Measurements from ENCODE around the gene CUTC. TPM values are rescaled to one million over a fixed set of nuclear protein-coding genes. Genes with fewer than 3 reads are reported as not detected.

The CUTC gene
- total RNA-seq, 1 experiment from 2014 or later = 21.6 TPM

- H2BK15ac ChIP-seq (ENCODE audit: low read depth, low read length) = no peak overlapping the region
- Mint-ChIP-seq H3K4me3 (no peak overlapping the region), H3K27me3 (ENCODE audit: low read depth) (no peaks in the 10 kb centered on the region), H3K9me3 (no peaks in the 10 kb centered on the region), H3K36me3 (ENCODE audit: insufficient read depth in 1 of 3, low read depth in 3 of 3) (peaks cover 0 to 18% (median 0%) of the 10 kb centered on the region in 3 experiments; a peak in 3 of 7 replicates), H3K4me1 (no peaks in the 10 kb centered on the region), H3K27ac (no peak overlapping the region)
- no peak overlapping the region for H3K18ac ChIP-seq (ENCODE audit: insufficient read length, low read depth, low read length)
- H3K9ac ChIP-seq (ENCODE audit: extremely low read depth, insufficient read length, low read length) = no peak overlapping the region
- H3K79me2 ChIP-seq (ENCODE audit: insufficient read depth, low read length) = no peaks in the 10 kb centered on the region
- no peak overlapping the region for H2BK120ac ChIP-seq (ENCODE audit: low read depth, low read length, poor library complexity, severe bottlenecking)
- no peak overlapping the region for H3K14ac ChIP-seq (ENCODE audit: insufficient read depth, low read length)
- no CpG with 5 or more reads among the region's 1 CpG for WGBS (ENCODE audit: extremely low coverage, insufficient read length, low lambda C conversion rate)
- no peaks in the 10 kb centered on the region for H3K79me1 ChIP-seq (ENCODE audit: insufficient read depth, low read depth, low read length, poor library complexity, severe bottlenecking)
- no peak overlapping the region for H3K27ac ChIP-seq (ENCODE audit: insufficient read length, low read depth, low read length)
- no peak overlapping the region for H4K5ac ChIP-seq (ENCODE audit: insufficient read length, low read depth, low read length)
- H4K91ac ChIP-seq (ENCODE audit: insufficient read length, low read depth, low read length) = no peak overlapping the region
- no peak overlapping the region for H3K23ac ChIP-seq (ENCODE audit: insufficient read length, low read depth, low read length)
- H2AK5ac ChIP-seq (ENCODE audit: insufficient read length, low read length) = no peak overlapping the region
- no peak overlapping the region for H2BK5ac ChIP-seq (ENCODE audit: insufficient read length, low read length)
- H3K4me2 ChIP-seq (ENCODE audit: insufficient read depth, insufficient read length, low read length) = no peak overlapping the region
- TF ChIP-seq, protein P1, sequence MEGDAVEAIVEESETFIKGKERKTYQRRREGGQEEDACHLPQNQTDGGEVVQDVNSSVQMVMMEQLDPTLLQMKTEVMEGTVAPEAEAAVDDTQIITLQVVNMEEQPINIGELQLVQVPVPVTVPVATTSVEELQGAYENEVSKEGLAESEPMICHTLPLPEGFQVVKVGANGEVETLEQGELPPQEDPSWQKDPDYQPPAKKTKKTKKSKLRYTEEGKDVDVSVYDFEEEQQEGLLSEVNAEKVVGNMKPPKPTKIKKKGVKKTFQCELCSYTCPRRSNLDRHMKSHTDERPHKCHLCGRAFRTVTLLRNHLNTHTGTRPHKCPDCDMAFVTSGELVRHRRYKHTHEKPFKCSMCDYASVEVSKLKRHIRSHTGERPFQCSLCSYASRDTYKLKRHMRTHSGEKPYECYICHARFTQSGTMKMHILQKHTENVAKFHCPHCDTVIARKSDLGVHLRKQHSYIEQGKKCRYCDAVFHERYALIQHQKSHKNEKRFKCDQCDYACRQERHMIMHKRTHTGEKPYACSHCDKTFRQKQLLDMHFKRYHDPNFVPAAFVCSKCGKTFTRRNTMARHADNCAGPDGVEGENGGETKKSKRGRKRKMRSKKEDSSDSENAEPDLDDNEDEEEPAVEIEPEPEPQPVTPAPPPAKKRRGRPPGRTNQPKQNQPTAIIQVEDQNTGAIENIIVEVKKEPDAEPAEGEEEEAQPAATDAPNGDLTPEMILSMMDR (conservative IDR thresholded peaks at IDR 0.05) = no peak
- H3K4me1 ChIP-seq (ENCODE audit: insufficient read depth, low read length) = no peaks in the 10 kb centered on the region
- H3K27me3 ChIP-seq (ENCODE audit: insufficient read depth, low read length) = no peaks in the 10 kb centered on the region
- H3K56ac ChIP-seq (ENCODE audit: insufficient read length, low read depth, low read length) = no peak overlapping the region
- no peak overlapping the region for H3K4ac ChIP-seq (ENCODE audit: low read depth, low read length)
- H2BK12ac ChIP-seq (ENCODE audit: insufficient read length, low read depth, low read length) = no peak overlapping the region
- H3T11ph ChIP-seq (ENCODE audit: low read length) = no peak overlapping the region
- no peak for DNase-seq
- no peak overlapping the region for H4K8ac ChIP-seq (replicated peaks; ENCODE audit: insufficient read length, low read depth, low read length)
- H3K23me2 ChIP-seq (ENCODE audit: insufficient read length, low read depth, low read length, poor library complexity, severe bottlenecking) = no peaks in the 10 kb centered on the region
- H3K9me3 ChIP-seq (ENCODE audit: control insufficient read depth, low read depth, low read length) = no peaks in the 10 kb centered on the region
- H2AFZ ChIP-seq (ENCODE audit: low read length) = no peak overlapping the region
- H4K20me1 ChIP-seq (ENCODE audit: control insufficient read depth, insufficient read depth, insufficient read length) = no peaks in the 10 kb centered on the region
- H2BK20ac ChIP-seq (ENCODE audit: low read depth, low read length, poor library complexity, severe bottlenecking) = no peak overlapping the region
Observed at GRCh38 chr10:99689461-99689860, 42.6 kb upstream of the CUTC start.

Measured in H9 (cell line).